SK-N-SH treated with all-trans-retinoic acid at 6 μM for 48 hours (cell line): ENCODE results near the gene ARHGAP26.

Experiments
- ATAC-seq: fragments of 200-7000 bp; cut with Tn5 transposase; 3 replicates; pipeline ENCODE4 v1.9.1; 2020; ENCODE audit warnings: mild to moderate bottlenecking, moderate library complexity
- ARNTL ChIP-seq: fragments of 450-650 bp; formaldehyde crosslinking; IDR thresholded peaks from 2 replicates; pipeline ENCODE4 v1.5.0; 2020; ENCODE audit warnings: low read depth, mild to moderate bottlenecking, moderate library complexity, borderline replicate concordance
- BACH2 ChIP-seq: fragments of 250-450 bp; sonication (Bioruptor Pico); IDR thresholded peaks from 2 replicates; pipeline ENCODE4 v1.9.0; 2021; ENCODE audit warnings: mild to moderate bottlenecking, borderline replicate concordance
- ESRRG ChIP-seq: fragments of 250-450 bp; sonication (Bioruptor Pico); IDR thresholded peaks from 2 replicates; pipeline ENCODE4 v1.6.1; 2021; ENCODE audit warnings: mild to moderate bottlenecking
- PATZ1 ChIP-seq: fragments of 250-450 bp; sonication (Bioruptor Pico); IDR thresholded peaks from 2 replicates; pipeline ENCODE4 v1.8.0; 2020; ENCODE audit warnings: mild to moderate bottlenecking, moderate library complexity, borderline replicate concordance
- PPARA ChIP-seq: fragments of 250-450 bp; sonication (Bioruptor Pico); IDR thresholded peaks from 2 replicates; pipeline ENCODE4 v1.5.0; 2020; ENCODE audit warnings: mild to moderate bottlenecking, borderline replicate concordance
- SNAI2 ChIP-seq: fragments of 250-450 bp; sonication (Bioruptor Pico); IDR thresholded peaks from 2 replicates; pipeline ENCODE4 v1.5.0; 2020; ENCODE audit warnings: mild to moderate bottlenecking, moderate library complexity
- TOX ChIP-seq: fragments of 250-450 bp; sonication (Bioruptor Pico); IDR thresholded peaks from 2 replicates; pipeline ENCODE4 v1.8.0; 2021; ENCODE audit warnings: mild to moderate bottlenecking, moderate library complexity, borderline replicate concordance
- ZC3H10 ChIP-seq: fragments of 250-450 bp; sonication (Bioruptor Pico); IDR thresholded peaks from 2 replicates; pipeline ENCODE4 v1.5.1; 2021; ENCODE audit warnings: mild to moderate bottlenecking, moderate library complexity
- ZFP3 ChIP-seq: fragments of 250-450 bp; sonication (Bioruptor Pico); IDR thresholded peaks from 2 replicates; pipeline ENCODE4 v1.5.0; 2020; ENCODE audit warnings: mild to moderate bottlenecking, moderate library complexity
- ZFP30 ChIP-seq: fragments of 450-650 bp; formaldehyde crosslinking; IDR thresholded peaks from 2 replicates; pipeline ENCODE4 v1.5.0; 2022; ENCODE audit warnings: mild to moderate bottlenecking, moderate library complexity
- ZNF565 ChIP-seq: fragments of 450-650 bp; formaldehyde crosslinking; conservative IDR thresholded peaks from 2 replicates; pipeline ENCODE4 v1.5.0; 2020; ENCODE audit warnings: low read depth, mild to moderate bottlenecking, moderate library complexity
- ZNF70 ChIP-seq: fragments of 450-650 bp; formaldehyde crosslinking; IDR thresholded peaks from 2 replicates; pipeline ENCODE4 v1.5.0; 2020; ENCODE audit warnings: mild to moderate bottlenecking, moderate library complexity
- ZNF8 ChIP-seq: fragments of 450-650 bp; formaldehyde crosslinking; IDR thresholded peaks from 2 replicates; pipeline ENCODE4 v1.5.0; 2020; ENCODE audit warnings: mild to moderate bottlenecking, moderate library complexity
- TF ChIP-seq, protein P1 (sequence below): fragments of 250-450 bp; sonication (Bioruptor Pico); IDR thresholded peaks from 2 replicates; pipeline ENCODE4 v1.5.0; 2020; ENCODE audit warnings: mild to moderate bottlenecking, moderate library complexity
- TF ChIP-seq, protein P2 (sequence below): fragments of 250-450 bp; sonication (Bioruptor Pico); IDR thresholded peaks from 2 replicates; pipeline ENCODE4 v1.5.1; 2020; ENCODE audit warnings: low read depth, mild to moderate bottlenecking, moderate library complexity
- TF ChIP-seq, protein P3 (sequence below): fragments of 250-450 bp; sonication (Bioruptor Pico); IDR thresholded peaks from 2 replicates; pipeline ENCODE4 v1.8.0; 2021; ENCODE audit warnings: low read depth, mild to moderate bottlenecking, moderate library complexity, borderline replicate concordance
- TF ChIP-seq, protein P4 (sequence below): fragments of 250-450 bp; sonication (Bioruptor Pico); IDR thresholded peaks from 2 replicates; pipeline ENCODE4 v1.5.1; 2021; ENCODE audit warnings: mild to moderate bottlenecking, moderate library complexity

Gene ARHGAP26

DNA sequence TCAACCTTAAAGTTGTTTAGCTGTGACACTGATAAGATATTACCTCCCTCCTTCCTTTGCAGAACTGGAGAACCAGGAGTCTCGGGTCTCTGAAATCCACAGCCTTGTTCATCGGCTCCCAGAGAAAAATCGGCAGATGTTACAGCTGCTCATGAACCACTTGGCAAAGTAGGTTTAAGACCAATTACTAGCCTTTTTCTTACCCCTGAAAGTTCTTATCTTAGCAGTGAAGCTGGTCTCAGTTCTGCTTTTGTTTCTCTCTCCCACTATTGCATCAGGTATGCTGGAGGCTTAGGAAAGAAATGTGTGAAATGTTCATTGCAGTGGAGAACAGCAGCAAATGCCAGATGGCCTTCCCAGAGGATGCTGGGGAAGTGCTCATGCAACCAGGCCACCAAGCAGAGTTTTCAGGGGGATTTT lies 287.4 kb downstream of the ARHGAP26 start:
- ATAC-seq: no peak
- no peak for TF ChIP-seq ZNF565 (CRISPR knock-in tag)
- TF ChIP-seq, protein P1, sequence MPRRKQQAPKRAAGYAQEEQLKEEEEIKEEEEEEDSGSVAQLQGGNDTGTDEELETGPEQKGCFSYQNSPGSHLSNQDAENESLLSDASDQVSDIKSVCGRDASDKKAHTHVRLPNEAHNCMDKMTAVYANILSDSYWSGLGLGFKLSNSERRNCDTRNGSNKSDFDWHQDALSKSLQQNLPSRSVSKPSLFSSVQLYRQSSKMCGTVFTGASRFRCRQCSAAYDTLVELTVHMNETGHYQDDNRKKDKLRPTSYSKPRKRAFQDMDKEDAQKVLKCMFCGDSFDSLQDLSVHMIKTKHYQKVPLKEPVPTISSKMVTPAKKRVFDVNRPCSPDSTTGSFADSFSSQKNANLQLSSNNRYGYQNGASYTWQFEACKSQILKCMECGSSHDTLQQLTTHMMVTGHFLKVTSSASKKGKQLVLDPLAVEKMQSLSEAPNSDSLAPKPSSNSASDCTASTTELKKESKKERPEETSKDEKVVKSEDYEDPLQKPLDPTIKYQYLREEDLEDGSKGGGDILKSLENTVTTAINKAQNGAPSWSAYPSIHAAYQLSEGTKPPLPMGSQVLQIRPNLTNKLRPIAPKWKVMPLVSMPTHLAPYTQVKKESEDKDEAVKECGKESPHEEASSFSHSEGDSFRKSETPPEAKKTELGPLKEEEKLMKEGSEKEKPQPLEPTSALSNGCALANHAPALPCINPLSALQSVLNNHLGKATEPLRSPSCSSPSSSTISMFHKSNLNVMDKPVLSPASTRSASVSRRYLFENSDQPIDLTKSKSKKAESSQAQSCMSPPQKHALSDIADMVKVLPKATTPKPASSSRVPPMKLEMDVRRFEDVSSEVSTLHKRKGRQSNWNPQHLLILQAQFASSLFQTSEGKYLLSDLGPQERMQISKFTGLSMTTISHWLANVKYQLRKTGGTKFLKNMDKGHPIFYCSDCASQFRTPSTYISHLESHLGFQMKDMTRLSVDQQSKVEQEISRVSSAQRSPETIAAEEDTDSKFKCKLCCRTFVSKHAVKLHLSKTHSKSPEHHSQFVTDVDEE (CRISPR knock-in tag): no peak
- TF ChIP-seq ZNF70 (CRISPR knock-in tag): no peak
- TF ChIP-seq ZFP3: no peak
- TF ChIP-seq ESRRG (CRISPR knock-in tag): no peak
- TF ChIP-seq ZNF8 (CRISPR knock-in tag): no peak
- TF ChIP-seq ARNTL (CRISPR knock-in tag): no peak
- TF ChIP-seq, protein P2, sequence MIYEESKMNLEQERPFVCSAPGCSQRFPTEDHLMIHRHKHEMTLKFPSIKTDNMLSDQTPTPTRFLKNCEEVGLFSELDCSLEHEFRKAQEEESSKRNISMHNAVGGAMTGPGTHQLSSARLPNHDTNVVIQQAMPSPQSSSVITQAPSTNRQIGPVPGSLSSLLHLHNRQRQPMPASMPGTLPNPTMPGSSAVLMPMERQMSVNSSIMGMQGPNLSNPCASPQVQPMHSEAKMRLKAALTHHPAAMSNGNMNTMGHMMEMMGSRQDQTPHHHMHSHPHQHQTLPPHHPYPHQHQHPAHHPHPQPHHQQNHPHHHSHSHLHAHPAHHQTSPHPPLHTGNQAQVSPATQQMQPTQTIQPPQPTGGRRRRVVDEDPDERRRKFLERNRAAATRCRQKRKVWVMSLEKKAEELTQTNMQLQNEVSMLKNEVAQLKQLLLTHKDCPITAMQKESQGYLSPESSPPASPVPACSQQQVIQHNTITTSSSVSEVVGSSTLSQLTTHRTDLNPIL (CRISPR knock-in tag): no peak
- TF ChIP-seq SNAI2 (CRISPR knock-in tag): no peak
- no peak for TF ChIP-seq BACH2
- no peak for TF ChIP-seq ZFP30 (CRISPR knock-in tag)
- TF ChIP-seq TOX (CRISPR knock-in tag): no peak
- no peak for TF ChIP-seq PPARA (CRISPR knock-in tag)
- TF ChIP-seq ZC3H10: no peak

DNA sequence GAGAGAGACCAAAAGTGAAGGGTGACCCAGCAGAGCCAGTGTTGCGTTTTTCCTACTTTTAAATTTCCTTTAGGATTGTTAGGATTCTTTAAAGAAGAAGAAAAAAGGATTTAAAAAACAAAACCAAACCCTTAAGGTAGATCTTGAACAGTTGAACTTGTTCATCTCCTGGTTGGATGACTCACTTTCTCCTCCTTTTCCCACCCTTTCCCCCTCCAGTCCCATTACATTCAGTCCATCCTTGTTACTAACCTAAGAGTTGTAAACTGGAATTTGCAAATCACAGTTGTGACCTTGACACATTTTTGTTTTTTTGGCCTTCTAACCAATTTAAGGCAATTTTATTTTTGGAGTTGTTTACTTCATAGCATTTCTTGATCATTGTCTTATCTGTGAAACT lies 289.2 kb downstream of the ARHGAP26 start:
- TF ChIP-seq, protein P3, sequence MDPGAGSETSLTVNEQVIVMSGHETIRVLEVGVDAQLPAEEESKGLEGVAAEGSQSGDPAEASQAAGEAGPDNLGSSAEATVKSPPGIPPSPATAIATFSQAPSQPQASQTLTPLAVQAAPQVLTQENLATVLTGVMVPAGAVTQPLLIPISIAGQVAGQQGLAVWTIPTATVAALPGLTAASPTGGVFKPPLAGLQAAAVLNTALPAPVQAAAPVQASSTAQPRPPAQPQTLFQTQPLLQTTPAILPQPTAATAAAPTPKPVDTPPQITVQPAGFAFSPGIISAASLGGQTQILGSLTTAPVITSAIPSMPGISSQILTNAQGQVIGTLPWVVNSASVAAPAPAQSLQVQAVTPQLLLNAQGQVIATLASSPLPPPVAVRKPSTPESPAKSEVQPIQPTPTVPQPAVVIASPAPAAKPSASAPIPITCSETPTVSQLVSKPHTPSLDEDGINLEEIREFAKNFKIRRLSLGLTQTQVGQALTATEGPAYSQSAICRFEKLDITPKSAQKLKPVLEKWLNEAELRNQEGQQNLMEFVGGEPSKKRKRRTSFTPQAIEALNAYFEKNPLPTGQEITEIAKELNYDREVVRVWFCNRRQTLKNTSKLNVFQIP (CRISPR knock-in tag): no peak
- TF ChIP-seq, protein P1 (CRISPR knock-in tag): no peak
- TF ChIP-seq ZNF70 (CRISPR knock-in tag) (no peak), PATZ1 (no peak), ESRRG (CRISPR knock-in tag) (no peak), ZC3H10 (no peak)
- TF ChIP-seq, protein P2 (CRISPR knock-in tag): no peak
- TF ChIP-seq, protein P4, sequence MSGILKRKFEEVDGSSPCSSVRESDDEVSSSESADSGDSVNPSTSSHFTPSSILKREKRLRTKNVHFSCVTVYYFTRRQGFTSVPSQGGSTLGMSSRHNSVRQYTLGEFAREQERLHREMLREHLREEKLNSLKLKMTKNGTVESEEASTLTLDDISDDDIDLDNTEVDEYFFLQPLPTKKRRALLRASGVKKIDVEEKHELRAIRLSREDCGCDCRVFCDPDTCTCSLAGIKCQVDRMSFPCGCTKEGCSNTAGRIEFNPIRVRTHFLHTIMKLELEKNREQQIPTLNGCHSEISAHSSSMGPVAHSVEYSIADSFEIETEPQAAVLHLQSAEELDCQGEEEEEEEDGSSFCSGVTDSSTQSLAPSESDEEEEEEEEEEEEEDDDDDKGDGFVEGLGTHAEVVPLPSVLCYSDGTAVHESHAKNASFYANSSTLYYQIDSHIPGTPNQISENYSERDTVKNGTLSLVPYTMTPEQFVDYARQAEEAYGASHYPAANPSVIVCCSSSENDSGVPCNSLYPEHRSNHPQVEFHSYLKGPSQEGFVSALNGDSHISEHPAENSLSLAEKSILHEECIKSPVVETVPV: no peak
- ATAC-seq: no peak
